NCI-H2107 treated with DMSO at 0.1 percent for 48 hours (cell line): ENCODE measurements around the gene NUDT4.
"Not testable (repeated sequence)": the region's sequence is repeated elsewhere in the genome, so short reads cannot be mapped to it uniquely, and the experiment has no call there.

ENCODE experiments used
- DNase-seq: peaks from one replicate; lab custom pipeline; 2025; ENCODE audit not compliant: unreplicated experiment; lab: John Stamatoyannopoulos, UW

Gene NUDT4

GRCh38 chr12:93365616-93366405 is 11.9 kb upstream of the NUDT4 start:
- DNase-seq: no peak

GRCh38 chr12:93366422-93366821 is 11.3 kb upstream of the NUDT4 start:
- DNase-seq: no peak

GRCh38 chr12:93368766-93369165 is 9.0 kb upstream of the NUDT4 start:
- DNase-seq: no peak

- no peak for DNase-seq
These were observed 8.2 kb upstream of the NUDT4 start for GRCh38 chr12:93369505-93369904.

DNA sequence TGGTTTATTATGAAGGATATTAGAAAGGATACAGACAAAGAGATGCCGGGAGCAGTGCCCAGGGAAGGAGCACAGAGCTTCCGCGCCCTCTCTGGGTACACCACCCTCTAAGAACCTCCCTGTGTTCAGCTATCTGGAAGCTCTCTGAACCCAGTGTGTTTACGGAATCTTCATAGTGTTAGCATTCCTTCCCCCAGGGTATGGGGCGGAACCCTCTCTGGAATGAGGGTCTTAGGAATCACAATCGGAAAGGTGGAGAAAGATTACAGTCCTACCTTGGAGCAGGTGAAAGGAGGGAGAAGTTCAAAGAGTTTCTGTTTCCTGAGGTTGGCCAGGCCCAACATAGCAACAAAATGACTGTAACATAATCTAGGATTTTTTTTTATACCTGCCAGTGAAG is 6.8 kb upstream of the NUDT4 start:
- no peak for DNase-seq

DNA sequence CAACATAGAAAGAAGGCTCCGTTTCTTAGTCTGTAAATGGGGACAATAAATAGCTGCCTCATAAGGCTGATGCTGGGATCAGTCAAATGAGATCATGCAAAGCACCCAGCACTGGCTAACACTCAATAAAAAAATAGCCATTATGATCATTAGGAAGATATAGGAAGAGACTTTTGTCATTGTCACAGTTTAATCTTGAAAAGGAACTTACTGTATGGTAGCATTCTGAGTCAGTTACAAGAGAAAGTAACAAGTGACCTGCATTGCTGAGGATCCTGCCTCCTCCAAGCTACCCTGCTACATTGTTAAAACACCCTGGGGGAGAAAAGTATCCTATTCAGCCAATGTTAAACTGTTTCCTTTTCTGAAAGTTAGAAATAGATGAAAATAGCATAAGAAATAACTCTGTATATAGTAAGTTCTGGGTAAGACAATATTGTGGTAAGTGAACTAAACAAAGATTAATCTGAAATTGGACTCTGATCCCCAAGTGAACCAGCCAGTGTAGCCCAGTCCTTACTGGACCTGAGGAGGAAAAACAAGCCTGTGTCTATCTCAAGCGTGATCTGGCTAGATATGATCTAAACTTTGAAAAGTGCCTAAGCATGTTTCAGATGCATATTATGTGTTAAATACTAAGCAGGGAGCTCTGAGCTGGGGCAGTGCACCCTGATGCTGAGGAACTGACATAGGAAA is 3.6 kb upstream of the NUDT4 start:
- DNase-seq: no peak

GRCh38 chr12:93375906-93376305 is 1.8 kb upstream of the NUDT4 start:
- no peak for DNase-seq

- no peak for DNase-seq
These were observed 1.1 kb upstream of the NUDT4 start for GRCh38 chr12:93376436-93377251.

DNA sequence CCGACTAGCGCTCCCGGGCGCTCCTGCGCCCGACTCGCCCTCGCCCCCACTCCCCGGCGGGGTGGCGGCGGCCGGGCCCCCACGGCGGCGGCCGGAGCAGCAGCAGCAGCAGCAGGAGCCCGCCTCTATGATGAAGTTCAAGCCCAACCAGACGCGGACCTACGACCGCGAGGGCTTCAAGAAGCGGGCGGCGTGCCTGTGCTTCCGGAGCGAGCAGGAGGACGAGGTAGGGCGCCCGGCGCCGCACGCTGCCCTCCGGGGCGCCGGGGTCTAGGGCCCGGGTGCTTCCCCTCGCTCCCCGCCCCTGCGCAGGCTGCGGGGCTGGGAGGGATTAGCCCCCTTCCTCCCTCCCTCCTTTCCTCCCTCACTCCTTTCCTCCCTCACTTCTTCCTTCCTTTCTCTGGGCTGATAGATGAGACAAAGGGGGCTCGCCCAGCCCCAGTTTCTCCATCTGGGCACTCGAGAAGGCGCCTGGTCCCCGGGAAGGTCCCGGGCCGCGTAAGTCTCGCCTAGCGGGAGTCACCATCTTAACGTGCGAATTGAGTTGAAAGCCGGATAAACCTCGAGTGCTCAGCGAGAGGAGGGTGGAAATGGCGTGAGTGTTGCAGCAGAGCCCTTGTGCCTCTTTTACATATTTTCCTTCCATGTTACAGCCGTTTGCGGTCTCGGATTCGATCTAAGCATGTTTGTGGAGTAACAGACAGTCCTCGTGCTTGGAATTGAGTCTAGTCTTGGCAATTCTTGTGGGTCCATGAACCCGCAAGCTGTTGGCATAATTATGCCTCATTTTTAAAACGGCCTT is 672 bp downstream of the NUDT4 start:
- DNase-seq: peak; percentile 63

- peak; percentile 63 for DNase-seq
These were observed 1.2 kb downstream of the NUDT4 start for GRCh38 chr12:93378998-93379325.

GRCh38 chr12:93379326-93379980 is 1.7 kb downstream of the NUDT4 start:
- DNase-seq: peak; percentile 40

DNA sequence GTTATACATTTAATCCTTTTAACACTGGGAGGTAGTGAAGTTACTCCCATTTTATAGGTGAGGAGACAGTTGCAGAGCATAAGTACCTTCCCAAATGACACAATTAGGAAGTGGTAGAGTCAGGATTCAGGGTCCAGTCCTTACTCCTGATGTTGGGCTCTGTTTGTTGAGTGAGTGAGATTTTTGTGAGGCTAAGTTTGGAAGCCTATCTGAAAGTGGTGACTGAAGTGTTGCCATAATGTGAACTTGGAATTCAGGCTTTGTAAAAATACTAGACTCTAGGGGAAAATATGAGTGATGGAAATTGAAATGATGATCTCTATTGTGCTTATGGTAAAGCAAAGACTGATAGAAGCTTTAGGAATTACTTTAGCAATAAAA is 2.2 kb downstream of the NUDT4 start:
- no peak for DNase-seq

- DNase-seq: peak; percentile 59
These were observed 2.9 kb downstream of the NUDT4 start for GRCh38 chr12:93380480-93381121.

DNA sequence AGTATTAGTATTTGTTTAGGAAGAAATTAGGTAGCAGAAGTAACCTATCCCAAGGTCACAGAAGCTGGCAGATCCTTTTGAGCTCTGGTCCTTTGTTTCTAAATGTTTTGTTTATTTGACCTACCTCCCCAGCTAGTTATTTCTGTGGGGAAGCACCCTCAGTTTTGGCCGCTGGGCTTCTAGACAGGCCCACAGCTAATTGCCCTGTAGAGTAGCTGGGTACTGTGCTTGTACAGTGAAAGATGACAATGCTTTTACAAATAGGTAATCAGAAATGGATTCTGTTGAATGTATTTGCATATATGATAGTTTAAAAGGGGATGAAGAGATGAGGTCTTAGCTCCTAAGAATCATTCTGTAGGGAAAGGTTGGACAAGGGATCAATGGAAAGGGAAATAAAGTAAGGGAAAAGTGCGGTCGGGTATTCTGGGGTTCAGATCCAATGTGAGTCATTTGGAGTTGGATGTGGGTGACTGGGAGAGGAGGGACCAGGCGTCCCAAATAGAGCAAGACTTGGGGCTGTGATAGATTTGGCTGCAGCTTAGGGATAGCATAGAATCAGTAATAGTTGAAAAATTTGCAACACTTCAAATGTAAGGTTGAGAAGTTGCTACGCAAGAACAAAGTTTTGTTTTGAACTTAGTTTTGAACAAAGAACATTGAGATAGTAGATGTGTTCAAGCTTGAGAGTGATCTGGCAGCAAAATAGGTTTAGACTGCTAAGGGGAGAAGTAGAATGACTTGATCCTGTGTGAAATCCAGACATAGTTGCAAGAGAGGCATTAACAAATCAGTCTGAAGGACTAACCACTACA is 3.6 kb downstream of the NUDT4 start:
- no peak for DNase-seq

DNA sequence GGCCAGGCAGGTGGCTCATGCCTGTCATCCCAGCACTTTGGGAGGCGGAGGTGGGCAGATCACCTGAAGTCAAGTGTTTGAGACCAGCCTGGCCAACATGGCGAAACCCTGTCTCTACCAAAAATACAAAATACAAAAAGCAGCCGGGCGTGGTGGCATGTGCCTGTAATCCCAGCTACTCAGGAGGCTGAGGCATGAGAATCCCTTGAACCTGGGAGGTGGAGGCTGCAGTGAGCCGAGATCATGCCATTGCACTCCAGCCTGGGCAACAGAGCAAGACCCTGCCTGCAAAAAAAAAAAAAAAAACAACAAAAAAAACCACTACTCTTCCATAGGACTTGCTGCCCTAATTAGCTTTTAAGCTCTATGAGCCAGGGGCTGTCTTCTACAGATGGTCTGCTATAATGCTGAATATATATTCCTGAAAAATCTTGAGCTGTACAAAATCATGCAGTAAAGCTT is 4.3 kb downstream of the NUDT4 start:
- DNase-seq: not testable (repeated sequence)

DNA sequence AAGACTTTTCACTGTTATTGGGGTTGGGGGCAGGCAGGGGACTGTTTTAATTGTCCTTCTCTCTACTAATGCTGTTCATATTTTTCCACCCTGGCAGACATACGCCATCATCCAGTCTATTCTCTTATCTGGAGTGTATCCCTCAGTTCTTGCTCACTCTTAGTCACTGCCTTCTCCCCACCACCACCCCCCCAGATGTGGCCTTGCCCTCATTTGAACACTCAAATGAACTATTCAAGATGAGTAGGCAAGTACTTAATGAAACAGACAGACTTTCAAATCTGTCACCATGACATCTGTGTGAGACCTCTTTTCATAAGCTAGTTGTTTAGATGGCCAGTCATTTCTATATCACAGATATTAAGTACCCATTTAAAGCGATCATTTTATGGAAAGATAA is 10.1 kb downstream of the NUDT4 start:
- DNase-seq: no peak

GRCh38 chr12:93390031-93390430 is 12.3 kb downstream of the NUDT4 start:
- no peak for DNase-seq

DNA sequence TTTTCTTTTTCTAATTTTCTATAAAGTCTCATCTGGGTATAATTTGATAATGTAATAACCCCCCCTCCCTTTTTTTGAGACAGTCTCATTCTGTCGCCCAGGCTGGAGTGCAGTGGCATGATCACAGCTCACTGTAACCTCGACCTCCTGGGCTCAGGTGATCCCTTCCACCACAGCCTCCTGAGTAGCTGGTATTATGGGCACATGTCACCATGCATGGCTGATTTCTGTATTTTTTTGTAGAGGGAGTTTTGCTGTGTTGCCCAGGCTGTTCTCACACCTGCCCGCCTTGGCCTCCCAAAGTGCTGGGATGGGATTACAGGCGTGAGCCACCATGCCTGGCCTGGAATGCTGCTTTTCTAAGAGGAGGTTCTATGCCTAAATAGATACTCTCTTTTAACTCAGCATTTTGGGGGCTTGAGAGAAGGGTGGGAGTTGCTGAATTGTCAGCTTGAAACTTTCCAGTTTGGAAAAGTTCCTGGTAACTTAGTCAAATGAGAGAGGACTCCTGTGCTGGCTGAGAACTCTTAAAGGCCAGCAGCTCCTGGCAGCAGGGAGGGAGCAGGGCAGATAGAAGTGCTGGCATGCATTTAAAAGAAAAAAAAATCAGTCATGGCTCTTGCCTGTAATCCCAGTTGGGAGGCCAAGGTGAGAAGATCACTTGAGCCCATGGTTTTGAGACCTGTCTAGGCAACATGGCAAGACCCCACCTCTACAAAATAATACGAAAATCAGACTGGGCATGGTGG is 13.0 kb downstream of the NUDT4 start:
- DNase-seq: no peak
